ENCODE measurements around the gene COL28A1. TPM values are rescaled to one million over a fixed set of nuclear protein-coding genes. Genes with fewer than 3 reads are reported as not detected.

COL28A1 gene
- total and polyA plus RNA-seq, 7 donors = 0.29 to 6.3 (median 1.9) TPM

DNA sequence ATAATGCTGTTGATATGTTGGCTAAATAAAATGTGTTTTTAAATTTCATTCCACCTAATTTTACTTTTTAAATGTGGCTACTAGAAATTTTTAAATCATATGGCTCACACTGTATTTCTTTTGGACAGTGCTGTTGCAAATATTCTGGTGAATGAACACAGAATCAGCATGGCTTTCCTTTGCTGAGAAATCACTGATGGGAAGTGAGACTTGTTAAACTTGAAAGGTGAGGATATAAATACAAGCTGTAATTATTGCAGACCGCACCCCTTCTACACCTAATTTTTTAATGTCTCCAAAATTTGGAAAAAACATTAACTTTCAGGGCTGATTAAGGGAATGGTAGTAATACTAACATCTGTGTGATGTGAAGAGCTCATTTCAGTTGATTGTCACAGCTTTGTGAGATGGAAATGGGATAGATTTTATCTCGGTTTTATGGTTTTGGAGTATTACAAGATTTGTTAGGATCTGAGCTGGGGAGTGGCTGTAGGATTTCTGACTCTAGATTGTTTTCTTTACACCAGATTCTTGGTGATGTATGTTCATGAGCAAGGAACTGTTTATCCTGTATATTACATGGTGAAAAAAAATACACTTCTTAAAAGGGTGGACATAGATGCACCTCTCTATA, 32.3 kb upstream of the COL28A1 start:
- Histone ChIP-seq H3K36me3 (ENCODE audit: insufficient read depth in 1 of 2, low read depth in 1 of 2) (peaks cover 4 to 11% of the 10 kb centered on the region in 2 donors), H3K27ac (peak overlapping the region; percentile 97), H3K4me3 (peak overlapping the region; percentile 92), H3K4me1 (peaks cover 43% of the 10 kb centered on the region), H3K27me3 (ENCODE audit: insufficient read depth in 3 of 3, low read length in 2 of 3) (no peaks in the 10 kb centered on the region), H3K9me3 (no peaks in the 10 kb centered on the region)
- TF ChIP-seq, protein P1, sequence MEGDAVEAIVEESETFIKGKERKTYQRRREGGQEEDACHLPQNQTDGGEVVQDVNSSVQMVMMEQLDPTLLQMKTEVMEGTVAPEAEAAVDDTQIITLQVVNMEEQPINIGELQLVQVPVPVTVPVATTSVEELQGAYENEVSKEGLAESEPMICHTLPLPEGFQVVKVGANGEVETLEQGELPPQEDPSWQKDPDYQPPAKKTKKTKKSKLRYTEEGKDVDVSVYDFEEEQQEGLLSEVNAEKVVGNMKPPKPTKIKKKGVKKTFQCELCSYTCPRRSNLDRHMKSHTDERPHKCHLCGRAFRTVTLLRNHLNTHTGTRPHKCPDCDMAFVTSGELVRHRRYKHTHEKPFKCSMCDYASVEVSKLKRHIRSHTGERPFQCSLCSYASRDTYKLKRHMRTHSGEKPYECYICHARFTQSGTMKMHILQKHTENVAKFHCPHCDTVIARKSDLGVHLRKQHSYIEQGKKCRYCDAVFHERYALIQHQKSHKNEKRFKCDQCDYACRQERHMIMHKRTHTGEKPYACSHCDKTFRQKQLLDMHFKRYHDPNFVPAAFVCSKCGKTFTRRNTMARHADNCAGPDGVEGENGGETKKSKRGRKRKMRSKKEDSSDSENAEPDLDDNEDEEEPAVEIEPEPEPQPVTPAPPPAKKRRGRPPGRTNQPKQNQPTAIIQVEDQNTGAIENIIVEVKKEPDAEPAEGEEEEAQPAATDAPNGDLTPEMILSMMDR (IDR thresholded peaks at IDR 0.05) = no peak
- WGBS, 3 donors = 51 to 64% (median 52%) methylated on average over 2 of the region's 2 CpGs
- intact Hi-C loops (cut with DNase I) = loop anchor here in 1 of 2 donors (10.0 kb wide), 3 partner anchors 197 to 647 kb away; partner anchors contain the start of gene C1GALT1
- DNase-seq = no peak
- no peak for ATAC-seq

DNA sequence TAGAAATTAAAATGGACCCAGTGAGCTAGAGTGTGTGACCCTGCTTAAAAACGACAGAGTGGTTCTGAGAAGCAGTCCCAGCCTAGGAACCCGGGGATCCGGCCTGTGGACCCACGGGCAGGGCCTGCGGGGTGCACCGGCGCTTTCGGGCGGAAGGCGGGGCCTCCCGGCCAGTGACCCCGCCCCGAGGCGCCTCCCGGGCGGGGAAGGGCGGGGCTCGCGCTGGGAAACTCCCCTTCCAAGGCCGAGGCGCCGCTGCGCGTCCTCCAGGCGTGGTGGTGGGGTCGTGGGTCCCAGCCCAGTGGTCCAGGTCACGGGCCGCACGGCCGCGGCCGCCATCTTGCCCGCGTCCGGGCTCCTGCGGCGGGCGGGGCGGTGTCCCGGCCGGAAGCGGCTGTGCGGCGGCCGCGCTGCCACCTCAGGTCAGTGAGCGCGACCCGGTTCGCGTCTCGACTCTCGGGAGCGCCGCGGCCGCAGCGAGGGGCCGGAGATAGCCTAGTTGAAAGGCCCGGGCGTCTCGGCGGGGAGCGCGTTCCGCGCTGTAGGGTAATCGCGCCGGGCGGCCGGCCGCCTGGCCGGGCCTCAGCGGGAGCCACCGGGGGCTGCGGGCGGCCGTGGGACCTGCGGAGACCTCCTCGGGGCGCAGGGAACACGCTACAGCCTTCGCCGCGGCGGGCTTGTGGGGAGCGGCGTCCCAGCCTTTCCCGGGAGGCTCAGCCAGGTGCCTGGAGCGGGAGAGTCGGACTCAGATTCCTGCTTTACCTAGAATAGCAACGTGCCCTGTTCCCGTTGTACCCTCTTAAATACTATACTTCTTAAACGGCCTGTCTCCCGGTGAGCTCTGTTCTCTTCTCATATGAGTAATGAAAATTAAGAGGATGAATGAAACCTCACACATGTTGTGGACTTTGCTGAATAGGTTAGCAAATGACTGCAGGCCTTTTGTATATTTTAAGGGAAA, 31.3 kb upstream of the COL28A1 start, which contains the start of gene MIOS:
Gene MIOS, plus strand, starts transcription at position 234 of the 961 bp plus-strand sequence. CDS start 5,592 bp downstream, outside the sequence.
- H3K4me3 ChIP-seq = peak within 1 kb of the TSS; percentile 92
- intact Hi-C loops (cut with DNase I) = loop anchor here in 1 of 2 donors (10.0 kb wide), 3 partner anchors 198 to 648 kb away; partner anchors contain the start of gene C1GALT1
- peak within 1 kb of the TSS; percentile 97 for H3K27ac ChIP-seq
- peaks cover 39% of the 10 kb centered on the region for H3K4me1 ChIP-seq
- ATAC-seq = peak; percentile 89 to 94 (median 91)
- peak; percentile 91 to 95 for DNase-seq
- H3K9me3 ChIP-seq = no peaks in the 10 kb centered on the region
- H3K27me3 ChIP-seq (ENCODE audit: insufficient read depth in 3 of 3, low read length in 2 of 3) = no peaks in the 10 kb centered on the region
- WGBS, 3 donors = 0 to 1% (median 0%) methylated on average over 59 to 95 of the region's 96 CpGs
- peaks cover 0 to 6% of the 10 kb centered on the region in 2 donors for H3K36me3 ChIP-seq (ENCODE audit: insufficient read depth in 1 of 2, low read depth in 1 of 2)
- TF ChIP-seq, protein P1 (IDR thresholded peaks at IDR 0.05) = no peak

DNA sequence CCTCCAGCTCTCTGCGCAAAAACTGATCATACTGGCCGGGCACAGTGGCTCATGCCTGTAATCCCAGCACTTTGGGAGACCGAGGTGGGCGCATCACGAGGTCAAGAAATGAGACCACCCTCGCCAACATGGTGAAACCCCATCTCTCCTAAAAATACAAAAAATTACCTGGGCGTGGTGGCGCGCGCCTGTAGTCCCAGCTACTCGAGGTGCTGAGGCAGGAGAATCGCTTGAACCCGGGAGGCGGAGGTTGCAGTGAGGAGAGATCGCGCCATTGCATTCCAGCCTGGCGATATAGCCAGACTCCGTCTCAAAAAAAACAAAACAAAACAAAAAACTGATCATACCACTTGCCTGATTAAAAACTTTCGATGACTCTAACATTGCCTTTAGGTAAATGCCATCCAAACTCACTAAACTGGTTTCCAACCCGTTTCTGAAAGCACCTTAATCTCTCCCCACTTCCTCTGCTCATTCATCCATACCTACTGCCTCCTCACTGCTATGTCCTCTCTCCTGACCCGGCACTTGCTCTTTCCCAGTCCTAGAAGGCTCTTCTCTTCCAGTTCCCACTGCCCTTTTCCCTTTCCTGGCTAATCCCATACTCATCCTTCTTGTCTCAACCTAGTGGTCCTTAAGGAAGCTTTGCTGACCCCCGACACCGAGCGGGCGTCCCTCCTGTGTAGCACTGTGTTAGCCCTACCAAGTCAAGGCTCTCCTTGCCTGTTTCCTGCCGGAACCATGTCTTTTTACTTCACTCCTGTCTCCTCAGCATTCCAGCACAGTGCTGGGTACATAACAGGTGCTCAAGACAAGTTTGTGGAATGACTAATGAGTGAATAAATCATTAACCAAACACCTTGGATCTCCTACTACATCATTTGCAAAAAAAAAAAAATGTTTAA, 30.3 kb upstream of the COL28A1 start:
- peak overlapping the region; percentile 92 for H3K4me3 ChIP-seq
- H3K9me3 ChIP-seq = no peaks in the 10 kb centered on the region
- ATAC-seq = peak; percentile 34 to 41 (median 37)
- intact Hi-C loops (cut with DNase I) = loop anchor here in 1 of 2 donors (10.0 kb wide), 3 partner anchors 199 to 649 kb away; partner anchors contain the start of gene C1GALT1
- peaks cover 0 to 6% of the 10 kb centered on the region in 2 donors for H3K36me3 ChIP-seq (ENCODE audit: insufficient read depth in 1 of 2, low read depth in 1 of 2)
- H3K4me1 ChIP-seq = peaks cover 36% of the 10 kb centered on the region
- TF ChIP-seq, protein P1 (IDR thresholded peaks at IDR 0.05) = no peak
- DNase-seq = peak in 1 of 2 donors; percentile 23
- H3K27me3 ChIP-seq (ENCODE audit: insufficient read depth in 3 of 3, low read length in 2 of 3) = no peaks in the 10 kb centered on the region
- H3K27ac ChIP-seq = peak overlapping the region; percentile 97
- WGBS, 3 donors = 90 to 93% (median 92%) methylated on average over 26 of the region's 26 CpGs

All from psoas muscle (tissue), 8 donors.